Caco-2 (cell line): ENCODE data around the gene PDZD7. TPM values are rescaled to one million over a fixed set of nuclear protein-coding genes. Genes with fewer than 3 reads are reported as not detected.

Experiments
- BruUV-seq: library from RNA; stranded (reverse); fragments of 400-500 nt; replicated peaks from 2 replicates; lab custom pipeline; 2021; lab: Mats Ljungman, UMichigan
- CTCF ChIA-PET: fragments of 300-600 bp; sonication (Branson Sonifier 250); formaldehyde crosslinking; loops from one replicate; lab custom pipeline; 2022; ENCODE audit warnings: antibody characterized with exemption; lab: Charles Lee
- POLR2A ChIA-PET: fragments of 300-600 bp; sonication (Branson Sonifier 250); formaldehyde crosslinking; loops from one replicate; lab custom pipeline; 2022; ENCODE audit warnings: antibody characterized with exemption; lab: Charles Lee
- DNase-seq, 2 experiments: peaks; one replicate each; pipeline versions ENCODE4 v3.0.0 to v3.0.0-alpha.2; 2020 to 2022
- H3K27me3 ChIP-seq: replicated peaks from 2 replicates; pipeline ENCODE4 v1.6.0; 2011; ENCODE audit warnings: low read length; ENCODE audit not compliant: control insufficient read depth, insufficient read depth
- H3K36me3 ChIP-seq: 2 replicates; pipeline ENCODE4 v1.5.1; 2011; ENCODE audit warnings: low read length; ENCODE audit not compliant: control insufficient read depth, insufficient read depth
- H3K4me1 ChIP-seq: fragments of 250-450 bp; sonication (Bioruptor Pico); 2 replicates; pipeline ENCODE4 v1.5.1; 2020; ENCODE audit warnings: mild to moderate bottlenecking
- H3K4me3 ChIP-seq: 2 replicates; pipeline ENCODE4 v1.5.1; 2011; ENCODE audit warnings: low read depth, mild to moderate bottlenecking, control low read depth, low read length
- H3K9me3 ChIP-seq: fragments of 250-450 bp; sonication (Bioruptor Pico); 2 replicates; pipeline ENCODE4 v1.5.1; 2020; ENCODE audit warnings: mild to moderate bottlenecking, moderate library complexity
- H3K27ac Mint-ChIP-seq: one replicate; pipeline ENCODE4 v1.8.0; 2022; ENCODE audit warnings: mixed read lengths; ENCODE audit not compliant: unreplicated experiment
- H3K27me3 Mint-ChIP-seq: one replicate; pipeline ENCODE4 v1.8.0; 2022; ENCODE audit warnings: mixed read lengths; ENCODE audit not compliant: insufficient read depth, unreplicated experiment
- H3K36me3 Mint-ChIP-seq: one replicate; pipeline ENCODE4 v1.8.0; 2022; ENCODE audit warnings: mild to moderate bottlenecking, mixed read lengths; ENCODE audit not compliant: insufficient read depth, unreplicated experiment
- H3K4me1 Mint-ChIP-seq: one replicate; pipeline ENCODE4 v1.8.0; 2022; ENCODE audit warnings: low read depth, mixed read lengths; ENCODE audit not compliant: unreplicated experiment
- H3K4me3 Mint-ChIP-seq: one replicate; pipeline ENCODE4 v1.8.0; 2022; ENCODE audit warnings: mild to moderate bottlenecking, moderate library complexity, mixed read lengths; ENCODE audit not compliant: unreplicated experiment
- H3K9me3 Mint-ChIP-seq: one replicate; pipeline ENCODE4 v1.8.0; 2022; ENCODE audit warnings: mixed read lengths; ENCODE audit not compliant: unreplicated experiment
- CTCF ChIP-seq, 2 experiments: fragments of 200-600 bp in 1 of 2; IDR thresholded peaks; 1 replicate in 1 of 2; 2 replicates in 1 of 2; pipeline versions ENCODE4 v1.5.1 to v1.8.0; 2011 to 2022; ENCODE audit warnings: antibody characterized with exemption in 1 of 2, control low read depth in 1 of 2, inconsistent platforms in 1 of 2, low read depth in 1 of 2, low read length in 1 of 2, mild to moderate bottlenecking in 1 of 2, moderate library complexity in 1 of 2; ENCODE audit not compliant: insufficient read depth in 1 of 2, severe bottlenecking in 1 of 2, unreplicated experiment in 1 of 2
- intact Hi-C: fragments of 100-400 bp; cut with micrococcal nuclease; formaldehyde crosslinking; loops from one replicate; pipeline ENCODE4 v1.10.0; 2022; ENCODE audit not compliant: unreplicated experiment
- total RNA-seq: library from RNA; stranded (reverse); gene quantifications from 2 replicates; pipeline ENCODE4 v1.2.3, GENCODE V29; 2022

The PDZD7 gene
- total RNA-seq, 1 experiment from 2014 or later, result 1.5 TPM

- intact Hi-C loops, result no loop called here
- POLR2A ChIA-PET, result no interaction called here
- Mint-ChIP-seq H3K27me3 (no peaks in the 10 kb centered on the region), H3K4me1 (peaks cover 5% of the 10 kb centered on the region), H3K4me3 (no peak overlapping the region), H3K9me3 (no peaks in the 10 kb centered on the region), H3K36me3 (no peaks in the 10 kb centered on the region), H3K27ac (no peak overlapping the region)
- CTCF ChIA-PET, result interaction anchor here (0.6 kb wide), 1 partner anchor 169 kb away, joined by 4 read pairs; no protein-coding TSS in a partner anchor
- Histone ChIP-seq H3K36me3 (no peaks in the 10 kb centered on the region), H3K4me1 (peaks cover 14% of the 10 kb centered on the region; the same call in 1 of the 2 replicates), H3K27me3 (no peaks in the 10 kb centered on the region), H3K4me3 (no peak overlapping the region), H3K9me3 (no peaks in the 10 kb centered on the region)
- TF ChIP-seq CTCF (IDR thresholded peaks at IDR 0.05; ENCODE audit: insufficient read depth in 1 of 2, low read depth in 1 of 2, low read length in 1 of 2, severe bottlenecking in 1 of 2, unreplicated experiment in 1 of 2), result no peak
- no peak for DNase-seq
- BruUV-seq, result no TSS peak
Observed at GRCh38 chr10:101021692-101022251, 9.2 kb downstream of the PDZD7 start.

GRCh38 chr10:101021239-101021638 is 9.7 kb downstream of the PDZD7 start:
- peaks cover 5% of the 10 kb centered on the region for H3K4me1 Mint-ChIP-seq
- no peaks in the 10 kb centered on the region for H3K36me3 Mint-ChIP-seq
- no TSS peak for BruUV-seq
- intact Hi-C loops, result no loop called here
- H3K4me3 Mint-ChIP-seq, result no peak overlapping the region
- no peaks in the 10 kb centered on the region for H3K27me3 Mint-ChIP-seq
- no peak overlapping the region for H3K4me3 ChIP-seq
- ChIA-PET CTCF (interaction anchor here (0.6 kb wide), 1 partner anchor 169 kb away, joined by 4 read pairs; no protein-coding TSS in a partner anchor), POLR2A (no interaction called here)
- H3K27me3 ChIP-seq, result no peaks in the 10 kb centered on the region
- no peaks in the 10 kb centered on the region for H3K9me3 Mint-ChIP-seq
- DNase-seq, result no peak
- peaks cover 11% of the 10 kb centered on the region; the same call in 1 of the 2 replicates for H3K4me1 ChIP-seq
- H3K27ac Mint-ChIP-seq, result no peak overlapping the region
- H3K36me3 ChIP-seq, result no peaks in the 10 kb centered on the region
- no peak for TF ChIP-seq CTCF (IDR thresholded peaks at IDR 0.05; ENCODE audit: insufficient read depth in 1 of 2, low read depth in 1 of 2, low read length in 1 of 2, severe bottlenecking in 1 of 2, unreplicated experiment in 1 of 2)
- no peaks in the 10 kb centered on the region for H3K9me3 ChIP-seq

GRCh38 chr10:101020427-101021075 is 10.4 kb downstream of the PDZD7 start:
- Mint-ChIP-seq H3K4me1 (peaks cover 5% of the 10 kb centered on the region), H3K27me3 (no peaks in the 10 kb centered on the region), H3K27ac (no peak overlapping the region), H3K36me3 (no peaks in the 10 kb centered on the region), H3K9me3 (no peaks in the 10 kb centered on the region), H3K4me3 (no peak overlapping the region)
- CTCF ChIA-PET, result no interaction called here
- no peak for DNase-seq
- Histone ChIP-seq H3K36me3 (no peaks in the 10 kb centered on the region), H3K9me3 (no peaks in the 10 kb centered on the region), H3K27me3 (no peaks in the 10 kb centered on the region), H3K4me1 (peaks cover 11% of the 10 kb centered on the region; the same call in 1 of the 2 replicates), H3K4me3 (no peak overlapping the region)
- intact Hi-C loops, result no loop called here
- POLR2A ChIA-PET, result no interaction called here
- no TSS peak for BruUV-seq
- no peak for TF ChIP-seq CTCF (IDR thresholded peaks at IDR 0.05; ENCODE audit: insufficient read depth in 1 of 2, low read depth in 1 of 2, low read length in 1 of 2, severe bottlenecking in 1 of 2, unreplicated experiment in 1 of 2)
